OCI-LY1 (cell line): ENCODE results near the gene C17orf100.

Source experiments
- H2AFZ ChIP-seq: fragments of 200-600 bp; sonication (generic), shearing (Covaris generic); 2 replicates; pipeline ENCODE4 v1.6.0; 2014; ENCODE audit warnings: antibody characterized with exemption, mild to moderate bottlenecking, low read length
- H3F3A ChIP-seq: fragments of 200-600 bp; sonication (generic), shearing (Covaris generic); 2 replicates; pipeline ENCODE4 v1.6.0; 2014; ENCODE audit warnings: mild to moderate bottlenecking, antibody characterized with exemption, low read length, moderate library complexity; ENCODE audit not compliant: insufficient read depth
- H3K27ac ChIP-seq: fragments of 200-600 bp; sonication (generic); 2 replicates; pipeline ENCODE4 v1.5.1; 2014; ENCODE audit warnings: low read length, mixed run types, mild to moderate bottlenecking, low read depth; ENCODE audit not compliant: poor library complexity, severe bottlenecking
- H3K27me3 ChIP-seq: fragments of 200-600 bp; sonication (generic); 2 replicates; pipeline ENCODE4 v1.6.0; 2014; ENCODE audit warnings: antibody characterized with exemption, mild to moderate bottlenecking, low read length, moderate library complexity; ENCODE audit not compliant: insufficient read depth
- H3K36me3 ChIP-seq: fragments of 200-600 bp; sonication (generic); 2 replicates; pipeline ENCODE4 v1.6.1; 2014; ENCODE audit warnings: mild to moderate bottlenecking, antibody characterized with exemption, low read length, moderate library complexity, mixed read lengths; ENCODE audit not compliant: insufficient read depth
- H3K4me1 ChIP-seq: fragments of 200-600 bp; sonication (generic); 2 replicates; pipeline ENCODE4 v1.5.1; 2014; ENCODE audit warnings: mild to moderate bottlenecking, low read length, moderate library complexity; ENCODE audit not compliant: insufficient read depth, severe bottlenecking
- H3K4me2 ChIP-seq: fragments of 200-600 bp; sonication (generic), shearing (Covaris generic); 2 replicates; pipeline ENCODE4 v1.6.1; 2014; ENCODE audit warnings: low read length
- H3K4me3 ChIP-seq: fragments of 200-600 bp; sonication (generic); 2 replicates; pipeline ENCODE4 v1.5.1; 2014; ENCODE audit warnings: low read length, low read depth, mild to moderate bottlenecking, mixed read lengths; ENCODE audit not compliant: poor library complexity, severe bottlenecking
- H3K79me2 ChIP-seq: fragments of 200-600 bp; shearing (Covaris generic); 2 replicates; pipeline ENCODE4 v1.6.1; 2016; ENCODE audit warnings: mixed run types, low read length, mixed read lengths; ENCODE audit not compliant: insufficient read depth
- H3K9ac ChIP-seq: fragments of 200-600 bp; sonication (generic), shearing (Covaris generic); 2 replicates; pipeline ENCODE4 v1.6.1; 2014; ENCODE audit warnings: mild to moderate bottlenecking, low read length, mixed read lengths
- H3K9me2 ChIP-seq: fragments of 200-600 bp; sonication (generic), shearing (Covaris generic); 2 replicates; pipeline ENCODE4 v1.6.1; 2014; ENCODE audit warnings: low read depth, mild to moderate bottlenecking, low read length, mixed read lengths
- H3K9me3 ChIP-seq: fragments of 200-600 bp; shearing (Covaris generic); 2 replicates; pipeline ENCODE4 v1.6.1; 2014; ENCODE audit warnings: low read length, mixed read lengths
- H4K20me1 ChIP-seq: fragments of 200-600 bp; sonication (generic), shearing (Covaris generic); 2 replicates; pipeline ENCODE4 v1.6.0; 2016; ENCODE audit warnings: mild to moderate bottlenecking, low read length; ENCODE audit not compliant: insufficient read depth
- CTCF ChIP-seq: fragments of 200-600 bp; sonication (generic), shearing (Covaris generic); IDR thresholded peaks from 2 replicates; pipeline ENCODE4 v1.5.1; 2017; ENCODE audit warnings: mild to moderate bottlenecking, antibody characterized with exemption, low read length, moderate library complexity, mixed read lengths
- EZH2 ChIP-seq: fragments of 200-600 bp; sonication (generic), shearing (Covaris generic); IDR thresholded peaks from 2 replicates; pipeline ENCODE4 v1.8.0; 2017; ENCODE audit warnings: borderline replicate concordance, mixed run types, mild to moderate bottlenecking, antibody characterized with exemption, low read length, moderate library complexity, mixed read lengths

C17orf100 gene

GRCh38 chr17:6670999-6671398 is 19.4 kb downstream of the C17orf100 start:
- Histone ChIP-seq H3K9me3 (no peaks in the 10 kb centered on the region), H3K79me2 (no peaks in the 10 kb centered on the region), H3K4me3 (no peak overlapping the region), H3F3A (no peaks in the 10 kb centered on the region), H3K4me2 (no peak overlapping the region), H2AFZ (no peak overlapping the region), H3K4me1 (no peaks in the 10 kb centered on the region), H3K36me3 (0 out of 2 replicates have a peak, but pooled peaks cover 4% of the 10 kb centered on the region), H3K27ac (no peak overlapping the region), H3K9me2 (no peaks in the 10 kb centered on the region), H3K27me3 (no peaks in the 10 kb centered on the region), H3K9ac (no peak overlapping the region), H4K20me1 (no peaks in the 10 kb centered on the region)
- TF ChIP-seq CTCF (no peak), EZH2 (no peak)

GRCh38 chr17:6671431-6671830 is 19.9 kb downstream of the C17orf100 start:
- H2AFZ ChIP-seq, result no peak overlapping the region
- H3K4me3 ChIP-seq, result no peak overlapping the region
- no peaks in the 10 kb centered on the region for H3K79me2 ChIP-seq
- H3K4me2 ChIP-seq, result no peak overlapping the region
- H3K36me3 ChIP-seq, result 0 out of 2 replicates have a peak, but pooled peaks cover 4% of the 10 kb centered on the region
- H3K27me3 ChIP-seq, result no peaks in the 10 kb centered on the region
- H3K9me3 ChIP-seq, result no peaks in the 10 kb centered on the region
- no peaks in the 10 kb centered on the region for H3K4me1 ChIP-seq
- no peaks in the 10 kb centered on the region for H3K9me2 ChIP-seq
- no peak overlapping the region for H3K27ac ChIP-seq
- no peak for TF ChIP-seq EZH2
- TF ChIP-seq CTCF, result no peak
- H3F3A ChIP-seq, result no peaks in the 10 kb centered on the region
- H3K9ac ChIP-seq, result no peak overlapping the region
- no peaks in the 10 kb centered on the region for H4K20me1 ChIP-seq

DNA sequence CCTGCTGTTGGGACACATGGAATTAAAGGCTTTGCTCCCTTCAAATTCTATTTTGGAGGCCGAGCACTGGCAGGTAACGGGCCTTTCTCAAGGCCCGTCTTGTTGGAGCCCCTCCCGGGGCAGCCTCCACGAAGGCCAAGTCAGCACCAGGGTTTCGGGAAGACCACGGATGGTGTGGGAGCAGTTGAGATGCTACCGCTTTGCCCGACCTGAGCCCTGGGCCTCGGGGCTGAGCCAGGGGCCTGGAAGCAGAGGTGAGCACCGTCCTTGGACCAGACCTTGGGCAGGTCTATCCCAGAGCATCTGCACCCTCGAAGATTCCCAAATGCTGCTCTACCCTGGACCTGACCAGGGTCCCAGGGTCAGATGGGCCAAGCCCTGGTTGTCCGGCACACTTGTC is 23.0 kb downstream of the C17orf100 start:
- Histone ChIP-seq H3K79me2 (no peaks in the 10 kb centered on the region), H3K4me2 (no peak overlapping the region), H3F3A (no peaks in the 10 kb centered on the region), H3K9me3 (no peaks in the 10 kb centered on the region), H3K4me1 (no peaks in the 10 kb centered on the region), H3K27ac (no peak overlapping the region), H4K20me1 (no peaks in the 10 kb centered on the region), H3K9me2 (no peaks in the 10 kb centered on the region), H3K27me3 (no peaks in the 10 kb centered on the region), H3K36me3 (no peaks in the 10 kb centered on the region), H2AFZ (no peak overlapping the region), H3K9ac (no peak overlapping the region), H3K4me3 (no peak overlapping the region)
- no peak for TF ChIP-seq CTCF
